Ramos (cell line): Measurements from ENCODE around the gene BCL6.

Experiments
- in situ Hi-C: fragments of 300-500 bp; cut with MboI; formaldehyde crosslinking; loops from one replicate; pipeline ENCODE4 v1.14.3; 2022; ENCODE audit warnings: low sequenced_read_pairs; ENCODE audit not compliant: unreplicated experiment

Gene BCL6

DNA sequence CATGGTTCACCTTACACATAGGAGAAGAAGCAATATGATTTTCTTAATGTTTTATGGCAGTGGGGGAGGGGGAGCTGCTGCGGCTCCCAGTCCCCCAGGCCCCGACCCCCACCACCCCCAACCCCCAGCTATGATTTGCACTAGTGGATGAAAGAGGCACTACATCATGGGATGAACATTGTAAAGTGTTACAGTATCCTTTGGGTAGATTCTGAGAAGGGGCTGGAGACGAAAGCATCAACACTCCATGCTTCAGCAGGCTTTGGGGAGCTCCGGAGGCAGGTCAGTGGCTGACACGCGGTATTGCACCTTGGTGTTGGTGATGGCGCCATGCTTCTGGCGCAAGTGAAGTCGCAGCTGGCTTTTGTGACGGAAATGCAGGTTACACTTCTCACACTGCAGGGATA is 23.1 kb downstream of the BCL6 start:
- in situ Hi-C loops, result no loop called here

DNA sequence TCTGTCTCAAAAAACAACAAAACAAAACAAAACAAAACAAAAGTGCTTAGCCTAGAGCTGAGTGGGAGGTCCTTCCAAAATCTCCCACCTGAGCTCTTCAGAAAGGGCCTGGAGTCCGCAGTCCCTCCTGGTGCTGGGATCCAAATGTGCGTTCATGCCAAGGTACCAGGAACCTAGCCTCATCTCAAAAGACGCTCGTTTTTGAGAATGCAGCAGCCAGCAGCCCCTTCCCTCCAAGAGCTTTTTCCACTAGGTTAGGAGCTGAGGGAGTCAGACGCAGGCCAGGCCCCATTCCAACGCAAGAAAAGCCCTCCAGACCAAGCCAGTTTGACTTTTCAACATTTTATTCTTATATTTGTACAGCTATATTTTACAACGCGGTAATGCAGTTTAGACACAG is 24.2 kb downstream of the BCL6 start:
- in situ Hi-C loops, result no loop called here

DNA sequence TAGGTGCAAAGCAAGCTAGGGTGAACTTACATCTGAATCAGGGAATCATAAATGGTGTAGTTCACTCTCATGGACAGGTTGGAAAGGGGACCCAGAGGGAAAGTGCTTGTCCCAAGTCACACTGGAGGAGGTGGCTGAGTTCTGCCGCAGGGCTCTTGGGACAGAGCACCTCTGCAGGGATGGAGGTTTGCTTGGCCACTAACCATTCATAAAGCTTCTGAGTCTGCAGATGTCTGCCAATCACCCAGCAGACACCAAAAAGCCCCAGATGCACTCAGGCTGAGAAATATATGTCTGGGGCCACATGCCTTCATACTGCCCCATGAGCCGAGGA is 25.0 kb downstream of the BCL6 start:
- in situ Hi-C loops, result no loop called here

DNA sequence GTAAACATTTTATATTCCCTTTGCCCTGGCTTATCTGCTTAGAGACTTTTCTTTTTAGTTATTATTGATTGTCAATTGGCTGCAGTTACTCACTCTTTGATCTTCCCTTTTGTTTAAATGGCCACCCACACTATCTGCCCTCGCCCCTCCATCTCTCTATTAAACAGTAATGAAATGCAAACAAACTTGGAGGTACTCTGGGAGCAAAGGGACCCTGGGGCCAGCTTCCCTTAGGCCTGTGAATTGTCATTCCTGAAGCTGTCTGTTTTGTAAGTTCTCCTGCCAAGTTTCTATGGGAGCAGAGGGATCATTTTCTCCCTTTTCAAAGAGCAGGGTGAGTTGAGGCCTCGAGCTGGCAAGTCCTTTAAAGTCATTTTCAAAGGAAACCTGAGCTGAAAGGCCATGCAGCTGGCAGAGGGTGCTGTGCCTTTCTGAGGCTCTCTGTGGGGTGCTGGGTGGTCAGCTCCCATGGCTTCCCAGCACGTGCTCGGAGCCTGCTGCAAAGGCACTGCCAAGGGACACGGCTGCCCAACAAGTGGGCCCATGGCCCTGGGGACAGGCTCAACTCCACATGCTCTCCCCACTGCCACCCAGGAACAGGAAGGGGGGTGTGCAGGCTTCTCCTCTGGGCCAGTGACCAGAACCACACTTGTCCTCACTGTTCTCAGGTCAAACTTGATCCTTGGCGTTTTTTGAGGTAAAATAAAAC is 25.5 kb downstream of the BCL6 start:
- in situ Hi-C loops, result no loop called here

DNA sequence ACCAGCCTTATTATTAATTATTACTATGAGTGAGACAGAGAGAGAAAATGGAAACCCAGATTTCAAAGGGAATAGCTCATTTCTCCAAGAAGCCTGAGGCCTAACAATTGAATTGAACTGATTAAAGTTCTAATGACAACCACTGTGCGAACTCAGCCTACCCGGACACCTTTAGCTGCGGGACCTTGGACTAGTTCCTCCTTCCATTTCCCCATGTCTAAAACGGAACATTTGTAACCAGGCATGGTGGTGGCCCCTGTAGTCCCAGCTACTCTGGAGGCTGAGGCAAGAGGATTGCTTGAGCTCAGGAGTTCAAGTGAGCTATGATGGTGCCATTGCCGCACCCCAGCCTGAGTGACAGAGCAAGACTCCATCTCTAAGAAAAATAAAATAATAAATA is 26.5 kb downstream of the BCL6 start:
- in situ Hi-C loops, result no loop called here

DNA sequence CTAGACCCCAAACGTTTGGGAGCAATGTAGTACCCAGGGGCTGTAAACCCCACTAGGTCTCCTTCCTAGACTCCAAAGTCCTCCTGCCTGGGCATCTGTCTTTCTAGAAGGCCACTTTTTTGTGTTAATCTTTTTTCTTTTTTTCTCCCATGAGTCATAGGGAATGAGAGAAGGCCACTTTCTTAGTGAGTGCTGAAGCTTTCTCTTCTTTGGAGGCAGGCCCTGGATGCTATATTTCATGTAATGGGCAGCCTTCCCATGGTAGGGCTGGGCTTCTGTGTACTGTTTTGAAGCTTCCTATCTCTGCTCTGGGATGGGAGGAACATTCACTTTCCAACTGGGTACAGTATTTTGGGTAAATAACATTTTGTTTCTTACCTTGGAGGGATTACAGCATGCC is 27.7 kb downstream of the BCL6 start:
- in situ Hi-C loops, result no loop called here

DNA sequence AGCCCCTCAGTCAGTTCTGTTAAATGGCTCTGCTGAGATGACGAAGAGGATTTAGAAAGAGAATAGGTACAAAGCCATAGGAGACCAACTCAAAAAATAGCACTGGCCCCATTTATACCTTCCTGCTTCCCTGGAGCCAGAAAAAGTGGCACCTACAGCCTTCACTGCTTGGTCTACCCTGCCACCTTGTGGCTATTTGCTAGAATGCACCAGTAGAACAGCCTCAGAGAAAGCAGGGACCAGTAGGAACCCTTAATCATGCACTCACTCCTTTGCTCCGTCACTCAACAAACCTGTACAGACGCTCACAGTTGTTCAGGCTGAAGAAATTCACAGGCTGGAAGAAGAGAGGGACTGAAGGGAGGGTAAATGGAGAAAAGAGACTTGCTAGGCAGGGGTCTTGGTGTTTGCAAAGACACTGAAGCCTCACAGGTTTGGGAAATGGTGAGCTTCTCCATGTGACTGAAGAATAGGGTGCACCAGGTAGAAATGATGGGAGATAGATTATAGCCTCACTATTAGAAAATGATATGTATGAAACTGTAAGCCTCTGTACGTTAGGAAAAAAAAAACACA is 30.8 kb downstream of the BCL6 start:
- in situ Hi-C loops, result no loop called here

DNA sequence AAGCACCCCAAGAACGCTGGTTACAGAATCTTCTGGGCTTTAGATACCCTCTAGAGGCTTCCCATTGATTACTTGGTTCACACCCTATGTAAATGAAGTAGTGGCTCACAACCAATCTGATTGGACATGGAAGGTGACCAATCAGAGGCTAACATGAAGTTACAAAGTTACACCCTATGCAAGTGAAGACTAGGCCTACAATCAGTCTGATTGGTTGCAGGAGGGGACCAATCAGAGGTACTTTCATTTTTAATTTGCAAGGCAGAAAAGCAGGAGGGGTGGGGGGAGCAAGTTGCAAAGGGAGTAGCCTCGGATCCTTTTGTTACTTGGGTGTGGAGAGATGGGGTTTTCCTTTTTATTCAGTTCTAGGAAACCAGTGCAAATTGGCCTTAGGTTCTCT is 31.8 kb downstream of the BCL6 start:
- in situ Hi-C loops, result no loop called here

DNA sequence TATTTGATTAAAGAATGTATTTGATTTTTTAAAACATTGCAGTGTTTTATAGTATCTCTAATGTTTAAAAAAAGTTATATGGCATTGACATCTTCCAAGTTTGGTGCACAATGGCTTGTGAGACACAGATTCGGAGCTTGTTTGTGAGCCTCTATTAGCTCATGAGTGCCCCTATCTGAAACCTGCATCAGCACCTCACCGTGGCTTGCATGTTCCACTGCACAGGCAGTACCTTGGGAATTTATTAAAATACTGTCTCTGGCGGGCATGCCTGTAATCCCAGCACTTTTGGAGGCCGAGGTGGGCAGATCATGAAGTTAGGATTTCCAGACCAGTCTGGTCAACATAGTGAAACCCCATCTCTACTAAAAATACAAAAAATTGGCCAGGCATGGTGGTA is 36.1 kb downstream of the BCL6 start:
- in situ Hi-C loops, result loop anchor here (10.0 kb wide), 1 partner anchor 1446 kb away; no protein-coding TSS in a partner anchor

DNA sequence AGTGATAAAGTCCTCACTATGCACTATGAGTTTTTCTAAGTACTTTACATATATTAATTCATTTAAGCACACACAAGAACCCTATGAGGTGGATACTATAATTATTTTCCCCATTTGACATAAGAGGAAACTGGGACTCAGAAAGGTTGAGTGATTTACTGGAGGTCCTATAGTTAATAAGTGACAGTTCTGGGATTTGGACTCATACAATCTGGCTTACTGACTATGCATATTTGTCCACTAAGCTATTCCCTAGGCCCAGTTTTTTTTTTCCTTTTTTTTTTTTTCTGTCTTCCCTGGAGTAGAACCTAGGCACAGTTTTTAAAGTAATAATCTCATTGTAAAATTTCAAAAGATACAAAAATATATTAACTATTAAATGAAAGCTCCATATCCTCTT is 36.6 kb downstream of the BCL6 start:
- in situ Hi-C loops, result loop anchor here (10.0 kb wide), 1 partner anchor 1446 kb away; no protein-coding TSS in a partner anchor

DNA sequence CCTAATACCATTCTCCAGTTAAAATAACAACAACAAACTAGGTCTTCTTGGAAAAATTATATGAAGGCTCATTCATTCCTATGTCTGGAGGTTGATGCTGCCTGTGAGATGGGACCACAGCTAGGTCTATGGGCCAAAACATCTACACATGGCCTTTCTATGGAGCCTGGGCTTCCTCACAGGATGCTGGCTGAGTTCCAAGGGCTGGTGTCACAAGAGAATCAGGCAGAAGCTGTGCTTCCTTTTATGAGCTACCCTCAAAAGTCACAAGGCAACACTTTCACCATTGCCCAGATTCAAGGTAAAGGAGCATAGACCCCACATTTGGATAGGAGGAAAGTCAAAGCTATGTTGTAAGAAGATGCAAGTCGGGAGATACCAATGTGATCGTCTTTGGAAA is 38.3 kb downstream of the BCL6 start:
- in situ Hi-C loops, result loop anchor here (10.0 kb wide), 1 partner anchor 1448 kb away; no protein-coding TSS in a partner anchor

DNA sequence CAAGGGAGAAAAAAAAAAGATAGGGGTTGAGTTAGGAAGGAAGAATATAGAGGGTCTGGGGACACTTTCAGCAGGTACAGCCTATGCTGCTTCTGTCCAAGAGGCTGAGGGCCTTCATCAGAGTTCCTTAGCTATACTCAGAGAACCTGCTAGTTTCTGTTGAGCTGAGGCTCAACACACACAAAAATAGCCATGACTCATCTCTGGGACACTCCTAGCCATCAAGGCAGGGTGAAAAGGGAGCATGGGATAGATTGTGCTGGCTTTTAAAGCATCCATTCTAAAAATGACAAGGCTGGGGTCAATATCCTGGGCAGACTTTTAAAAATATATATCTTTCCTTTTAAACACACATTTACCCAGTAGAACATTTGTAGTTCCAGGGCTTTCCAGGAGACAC is 40.1 kb downstream of the BCL6 start:
- in situ Hi-C loops, result loop anchor here (10.0 kb wide), 1 partner anchor 1450 kb away; no protein-coding TSS in a partner anchor

DNA sequence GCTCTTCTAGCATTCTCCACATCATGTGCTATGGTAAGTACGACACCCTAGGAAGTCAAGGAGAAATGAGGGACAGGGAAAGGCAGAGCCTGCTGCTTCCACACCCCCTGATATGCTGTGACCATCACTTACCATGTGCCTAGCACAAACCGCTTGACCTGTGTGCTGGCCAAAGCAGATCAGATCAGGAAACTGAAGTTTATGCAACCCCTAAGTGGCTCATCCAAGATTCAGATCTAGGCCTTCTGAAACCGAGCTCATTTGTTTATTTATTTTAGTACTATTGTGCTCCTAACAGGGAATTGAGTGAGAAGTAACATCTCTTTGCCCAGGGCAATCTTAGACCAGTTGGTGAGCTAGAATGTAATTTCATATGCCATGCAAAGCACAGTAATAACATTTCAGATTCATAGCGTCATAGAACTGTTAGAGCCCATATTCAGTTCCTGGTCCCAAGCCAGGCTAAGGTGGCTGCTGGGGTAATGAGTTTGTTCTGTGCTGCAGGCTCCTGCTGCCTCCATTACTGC is 42.7 kb downstream of the BCL6 start, which contains the start of gene RTP2:
Gene RTP2 (minus strand): TSS at position 51 of the 527 bp plus-strand sequence. CDS start 429 bp downstream, outside the sequence.
- in situ Hi-C loops, result loop anchor here (10.0 kb wide), 1 partner anchor 1452 kb away; no protein-coding TSS in a partner anchor

DNA sequence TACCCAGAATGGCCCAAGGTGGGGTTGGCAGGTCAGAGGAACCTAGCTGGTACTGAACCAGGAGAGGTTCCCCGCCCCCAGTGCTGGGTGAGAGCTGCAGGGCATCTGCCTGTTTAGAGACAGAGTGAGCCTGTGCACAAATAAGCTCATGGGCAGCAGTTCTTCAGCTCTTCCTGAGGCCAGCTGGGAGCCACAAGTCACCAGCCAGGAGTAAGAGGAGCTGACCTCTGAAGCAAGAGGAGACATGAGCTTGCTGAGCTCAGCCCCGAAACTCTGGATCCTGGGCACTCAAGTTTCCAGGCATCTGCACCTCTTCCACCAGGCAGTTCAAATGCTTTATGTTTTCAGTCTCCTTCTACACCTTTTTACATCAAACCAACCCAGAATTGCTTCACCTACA is 45.0 kb downstream of the BCL6 start:
- in situ Hi-C loops, result loop anchor here (10.0 kb wide), 1 partner anchor 1455 kb away; no protein-coding TSS in a partner anchor

DNA sequence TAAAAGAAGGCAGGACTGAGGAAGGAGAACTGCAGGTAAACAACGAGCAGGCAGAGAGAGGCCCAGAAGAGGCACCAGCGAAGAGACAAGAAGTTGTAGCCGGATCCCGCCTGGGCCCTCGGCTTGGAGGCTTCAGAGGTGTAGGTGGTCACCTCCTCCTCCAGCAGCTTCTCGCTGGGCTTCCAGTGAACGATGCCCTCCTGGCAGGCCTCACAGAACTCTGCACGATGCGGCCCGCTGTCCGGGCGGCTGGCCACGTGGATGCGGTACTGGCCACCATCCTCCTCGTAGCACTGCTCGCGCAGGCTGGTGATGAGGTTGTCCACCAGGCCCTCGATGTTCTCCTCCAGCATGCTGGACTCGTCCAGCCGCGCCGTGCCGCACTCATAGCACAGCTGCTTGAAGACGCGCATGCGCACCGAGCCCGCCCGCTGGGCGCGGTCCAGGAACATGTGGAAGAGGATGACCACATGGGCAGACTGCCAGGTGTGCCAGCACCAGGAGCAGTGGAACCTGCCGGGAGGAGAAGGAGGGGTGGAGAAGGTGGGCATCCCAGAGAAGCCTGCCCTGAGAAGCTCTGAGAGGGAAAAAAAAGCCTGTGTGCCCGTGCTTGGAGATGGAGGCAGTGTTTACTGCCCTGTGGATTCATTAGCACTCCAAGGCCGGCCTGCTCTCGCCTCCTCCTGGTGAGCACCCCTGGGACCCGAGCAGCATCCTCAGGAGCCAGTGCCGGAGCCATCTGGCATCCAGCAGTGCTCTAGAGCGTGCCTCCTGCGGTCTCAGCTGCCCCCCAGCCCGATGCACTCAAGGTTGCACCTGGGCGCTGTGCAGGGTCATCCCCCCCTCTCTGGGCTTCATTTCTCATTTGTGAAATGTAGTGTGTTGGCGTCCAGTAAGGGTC is 46.5 kb downstream of the BCL6 start:
- in situ Hi-C loops, result loop anchor here (25.0 kb wide), 1 partner anchor 861 kb away; the partner anchor contains the start of gene ADIPOQ

DNA sequence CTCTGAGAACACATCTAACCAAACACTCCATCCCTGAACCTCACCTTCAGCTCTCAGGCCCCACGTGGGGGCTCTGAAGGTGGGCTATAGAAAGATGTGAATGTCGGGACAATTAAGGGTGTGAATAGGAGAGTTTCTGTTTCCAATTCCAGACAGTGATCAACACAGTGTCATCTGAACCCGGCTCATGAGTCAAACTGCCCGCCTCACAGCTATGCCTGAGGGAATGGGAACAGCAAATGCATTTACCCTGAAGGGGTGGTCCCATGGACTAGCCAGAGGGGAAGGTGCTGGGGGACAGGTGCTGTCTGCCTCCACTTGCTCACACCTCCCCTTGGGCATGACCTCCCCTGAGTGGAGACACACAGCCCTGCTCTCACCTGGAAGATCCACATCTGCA is 49.2 kb downstream of the BCL6 start:
- in situ Hi-C loops, result loop anchor here (25.0 kb wide), 1 partner anchor 859 kb away; the partner anchor contains the start of gene ADIPOQ

DNA sequence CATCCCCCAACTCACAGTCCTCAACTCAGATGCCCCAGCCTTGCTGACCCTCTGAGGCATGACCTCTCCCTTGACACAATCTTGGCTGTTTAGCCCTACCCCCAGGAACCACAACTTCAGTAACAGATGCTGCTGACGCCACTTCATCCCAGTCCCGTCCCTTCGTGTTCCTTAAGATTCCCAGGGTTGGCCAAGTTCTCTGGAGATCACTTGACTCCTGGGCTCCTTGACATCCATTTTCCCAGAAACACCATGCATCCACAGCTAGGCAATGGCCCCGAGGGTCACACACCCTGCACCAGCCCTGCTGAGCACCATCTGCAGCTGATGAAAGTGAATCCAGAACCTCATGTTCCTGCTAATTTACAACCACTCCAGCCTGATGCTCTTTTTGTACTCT is 49.8 kb downstream of the BCL6 start:
- in situ Hi-C loops, result loop anchor here (25.0 kb wide), 1 partner anchor 858 kb away; the partner anchor contains the start of gene ADIPOQ

DNA sequence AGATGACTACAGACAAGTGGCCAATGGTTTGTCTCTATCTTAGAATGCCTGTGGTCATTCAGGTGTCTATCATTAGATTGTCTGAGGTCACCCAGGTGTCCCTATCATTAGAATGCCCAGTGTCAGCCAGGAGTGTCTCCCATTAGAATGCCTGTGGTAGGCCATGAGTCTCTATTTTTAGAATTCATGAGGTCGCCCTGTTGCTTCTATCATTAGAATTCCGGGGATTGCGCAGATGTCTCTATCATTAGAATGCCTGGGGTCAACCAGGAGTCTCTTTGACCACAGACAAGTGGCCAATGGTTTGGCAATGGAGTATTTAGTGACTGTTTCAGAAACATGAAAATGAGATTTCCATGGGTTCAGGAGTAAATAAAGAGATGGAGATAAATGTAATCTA is 50.5 kb downstream of the BCL6 start:
- in situ Hi-C loops, result loop anchor here (25.0 kb wide), 1 partner anchor 858 kb away; the partner anchor contains the start of gene ADIPOQ

DNA sequence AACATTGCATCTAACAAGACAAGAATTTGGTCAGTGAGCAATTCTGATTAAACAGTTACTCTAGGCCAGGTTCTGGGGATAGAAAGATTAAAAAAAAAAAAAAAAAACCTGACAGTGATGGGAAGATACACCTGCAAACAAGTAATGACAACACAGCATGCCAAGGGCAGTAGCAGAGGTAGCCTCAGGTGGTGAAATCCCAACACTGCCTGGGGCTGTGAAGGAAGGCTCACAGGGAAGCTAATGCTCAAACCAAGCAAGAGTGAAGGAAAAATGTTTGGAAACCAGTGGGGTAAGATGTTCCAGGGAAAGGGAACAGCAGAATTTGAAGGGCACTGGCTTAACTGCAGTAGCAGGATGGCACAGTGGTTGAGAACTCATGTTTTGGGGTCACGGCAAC is 51.8 kb downstream of the BCL6 start:
- in situ Hi-C loops, result loop anchor here (25.0 kb wide), 1 partner anchor 856 kb away; the partner anchor contains the start of gene ADIPOQ

DNA sequence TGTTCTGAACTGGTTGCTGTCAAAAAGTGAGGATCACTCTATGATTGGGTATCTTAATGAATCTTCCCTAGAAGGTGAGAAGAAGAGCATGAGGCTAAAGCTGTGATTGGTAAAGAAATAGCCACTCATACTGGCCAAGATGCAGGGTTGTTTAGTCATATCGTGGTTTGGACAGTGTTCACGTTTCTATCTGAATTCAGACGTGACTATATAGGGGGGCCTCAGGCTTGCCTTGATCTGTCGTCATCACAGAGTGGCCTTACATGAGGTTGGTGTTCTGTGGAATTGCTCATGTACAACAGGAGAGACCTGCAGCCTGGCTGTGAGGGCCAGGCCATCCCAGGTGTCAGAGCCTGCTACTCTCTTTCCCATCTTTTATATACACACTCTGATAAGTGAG is 55.3 kb downstream of the BCL6 start:
- in situ Hi-C loops, result loop anchor here (25.0 kb wide), 1 partner anchor 853 kb away; the partner anchor contains the start of gene ADIPOQ
